Right forelimb (tissue), 1 donor: ENCODE measurements around the gene LMBRD2.
"Not testable (repeated sequence)": the region's sequence is repeated elsewhere in the genome, so short reads cannot be mapped to it uniquely, and the experiment has no call there.

ENCODE experiments used
- DNase-seq: peaks from one replicate; pipeline ENCODE4 v3.0.0-alpha.2; 2018

Gene LMBRD2

DNA sequence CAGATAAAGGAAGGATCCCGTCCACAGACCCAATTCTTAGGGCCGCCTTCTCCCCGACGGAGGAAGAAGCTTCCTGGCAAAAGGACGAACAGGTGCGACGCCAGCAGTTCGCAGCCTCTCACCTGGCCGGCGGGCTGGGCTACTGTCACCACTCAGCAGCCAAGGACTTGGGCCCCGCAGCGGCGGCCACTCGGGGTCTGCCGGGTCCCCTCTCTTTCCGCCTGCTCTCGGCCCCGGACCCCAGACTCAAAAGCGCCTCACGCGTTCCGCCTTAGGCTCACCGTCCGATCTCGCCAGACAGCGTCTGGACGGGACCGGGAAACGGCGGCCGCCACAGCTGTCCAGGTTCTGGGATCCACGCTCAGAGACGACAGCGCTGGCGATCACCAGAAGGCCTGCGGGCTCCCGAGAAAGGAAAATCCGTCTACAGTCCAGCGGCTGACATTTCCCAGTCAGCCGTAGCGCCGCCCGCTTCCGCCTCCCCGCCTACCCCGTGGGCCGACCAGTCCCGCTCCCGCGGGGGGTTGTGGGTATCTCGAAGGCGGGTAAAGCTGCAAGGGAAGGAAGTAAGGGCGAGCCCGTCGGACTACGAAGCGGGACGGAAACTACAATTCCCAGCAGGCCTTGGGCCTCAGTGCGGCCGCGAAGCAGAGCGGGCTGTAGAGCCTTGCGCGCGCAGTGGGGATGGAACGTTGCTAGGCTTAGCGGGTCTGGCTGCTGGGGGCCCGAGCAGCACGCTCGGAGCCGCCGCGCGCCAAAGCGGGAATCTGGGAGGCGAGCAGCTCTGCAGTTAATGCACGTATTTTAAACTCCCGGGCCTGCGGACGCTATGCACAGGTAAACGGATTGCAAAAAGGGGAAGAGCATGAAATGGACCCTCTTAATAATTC, at the start of gene LMBRD2, which contains the start of gene SKP2:
TSS of gene LMBRD2 (minus strand) at position 454 of the 890 bp plus-strand sequence. CDS start 8,538 bp downstream, outside the sequence.
TSS of gene SKP2 (plus strand) at position 678 of the 890 bp plus-strand sequence. CDS start at position 830, 152 bp downstream.
- peak; percentile 97 for DNase-seq

DNA sequence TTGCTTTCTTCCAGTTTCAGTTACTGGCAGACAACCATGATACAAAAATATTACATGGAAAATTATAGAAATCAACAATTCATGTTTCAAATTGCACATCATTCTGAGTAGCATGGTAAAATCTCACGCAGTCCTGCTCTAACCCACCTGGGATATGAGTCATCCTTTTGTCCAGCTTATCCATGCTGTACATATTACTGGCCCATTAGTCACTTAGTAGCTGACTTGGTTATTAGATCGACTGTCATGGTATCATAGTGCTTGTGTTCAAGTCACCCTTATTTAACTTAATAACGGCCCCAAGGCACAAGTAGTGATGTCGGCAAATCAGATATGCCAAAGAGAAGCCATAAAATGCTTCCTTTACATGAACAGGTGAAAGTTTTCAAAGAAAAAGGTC, 48.8 kb upstream of the LMBRD2 start:
- DNase-seq: no peak

DNA sequence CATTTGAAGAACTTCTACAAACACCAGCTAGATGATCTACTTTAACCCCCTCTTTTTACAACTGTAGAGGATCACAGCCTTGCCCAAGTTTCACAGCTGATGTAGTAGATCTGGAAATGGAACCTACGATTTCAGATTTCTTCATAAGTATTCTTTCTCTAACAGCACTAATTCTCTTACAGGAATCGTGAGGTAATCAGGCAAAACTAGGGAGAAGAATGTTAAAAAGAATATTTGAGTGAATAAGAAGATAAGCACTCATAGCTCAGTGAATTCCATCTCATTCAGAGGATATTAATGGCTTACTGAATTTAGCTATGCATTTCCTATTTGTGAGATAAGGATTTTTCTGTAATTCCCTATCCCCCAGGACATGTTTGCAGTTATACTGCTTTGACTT, 47.9 kb upstream of the LMBRD2 start:
- no peak for DNase-seq

- not testable (repeated sequence) for DNase-seq
Observed at GRCh38 chr5:36198783-36199182, 47.1 kb upstream of the LMBRD2 start.

- DNase-seq: no peak
Observed at GRCh38 chr5:36198281-36198680, 46.6 kb upstream of the LMBRD2 start.

DNA sequence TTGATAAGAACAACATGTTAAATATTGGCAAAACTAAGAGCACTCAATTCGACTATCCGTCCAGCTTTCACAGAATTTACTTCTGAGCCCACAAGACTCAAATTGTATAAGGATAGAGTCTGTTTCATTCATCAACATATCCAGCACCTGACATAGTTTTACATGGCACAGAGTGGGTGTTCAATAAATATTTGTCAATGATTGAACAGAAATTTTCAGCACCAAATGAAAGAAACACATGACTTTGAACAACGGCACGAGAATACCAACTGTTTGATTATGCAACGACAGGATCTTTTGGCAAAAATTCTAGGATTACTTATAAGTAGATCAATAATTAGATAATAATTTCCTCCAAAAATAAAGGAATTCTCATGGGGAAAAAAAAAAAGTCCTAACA, 42.1 kb upstream of the LMBRD2 start:
- no peak for DNase-seq

GRCh38 chr5:36184408-36184807, 32.7 kb upstream of the LMBRD2 start:
- DNase-seq: not testable (repeated sequence)

DNA sequence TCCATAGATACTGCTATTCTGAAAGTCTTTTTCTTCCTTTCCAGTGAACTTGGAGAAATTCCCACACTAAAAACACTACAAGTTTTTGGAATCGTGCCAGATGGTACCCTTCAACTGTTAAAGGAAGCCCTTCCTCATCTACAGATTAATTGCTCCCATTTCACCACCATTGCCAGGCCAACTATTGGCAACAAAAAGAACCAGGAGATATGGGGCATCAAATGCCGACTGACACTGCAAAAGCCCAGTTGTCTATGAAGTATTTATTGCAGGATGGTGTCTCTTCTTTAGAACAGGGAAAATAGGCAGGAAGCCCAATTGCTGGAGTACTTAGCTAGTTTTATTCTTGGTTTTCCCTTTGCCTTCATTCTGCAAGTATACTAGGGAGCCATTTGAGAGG, 30.1 kb upstream of the LMBRD2 start:
- DNase-seq: no peak

- DNase-seq: no peak
Observed at GRCh38 chr5:36180556-36181350, 29.1 kb upstream of the LMBRD2 start.

- DNase-seq: no peak
Observed at GRCh38 chr5:36179950-36180349, 28.3 kb upstream of the LMBRD2 start.

DNA sequence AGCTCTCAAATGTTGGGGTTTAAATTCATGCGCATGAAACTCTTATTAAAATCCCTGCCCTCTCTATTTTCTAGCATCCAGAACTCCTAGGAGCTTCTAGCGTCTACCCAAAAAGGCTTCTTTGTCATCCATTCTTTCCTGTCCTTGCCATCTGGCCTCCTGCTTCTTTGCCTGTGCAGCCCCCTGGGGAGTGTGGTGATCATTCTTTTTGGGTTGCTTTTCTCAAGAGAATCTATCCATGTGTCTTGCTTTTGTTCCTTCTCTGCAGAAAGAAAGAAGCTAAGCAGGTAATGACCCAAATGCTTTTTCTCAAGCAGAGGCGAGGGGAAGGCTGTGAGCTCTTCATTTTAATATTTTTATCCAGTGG, 26.8 kb upstream of the LMBRD2 start:
- no peak for DNase-seq

GRCh38 chr5:36177715-36178523, 26.2 kb upstream of the LMBRD2 start:
- DNase-seq: no peak

DNA sequence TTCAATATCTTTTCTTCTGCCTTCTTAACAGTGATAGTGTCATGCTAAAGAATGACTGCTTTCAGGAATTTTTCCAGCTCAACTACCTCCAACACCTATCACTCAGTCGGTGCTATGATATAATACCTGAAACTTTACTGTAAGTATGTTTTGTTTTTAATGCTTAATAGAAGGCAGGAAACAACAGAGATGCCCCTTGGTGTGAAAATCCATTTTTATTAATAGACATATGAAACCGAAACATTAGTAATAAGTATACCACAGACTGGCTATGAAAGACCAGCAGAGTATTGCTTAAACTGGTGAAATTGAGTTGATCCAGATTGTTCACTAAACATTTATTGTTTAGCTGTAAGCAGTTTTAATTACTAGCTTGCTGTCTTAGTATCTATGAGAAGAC, 25.5 kb upstream of the LMBRD2 start:
- no peak for DNase-seq

GRCh38 chr5:36175043-36175442, 23.4 kb upstream of the LMBRD2 start:
- no peak for DNase-seq

GRCh38 chr5:36174119-36174518, 22.4 kb upstream of the LMBRD2 start:
- no peak for DNase-seq

DNA sequence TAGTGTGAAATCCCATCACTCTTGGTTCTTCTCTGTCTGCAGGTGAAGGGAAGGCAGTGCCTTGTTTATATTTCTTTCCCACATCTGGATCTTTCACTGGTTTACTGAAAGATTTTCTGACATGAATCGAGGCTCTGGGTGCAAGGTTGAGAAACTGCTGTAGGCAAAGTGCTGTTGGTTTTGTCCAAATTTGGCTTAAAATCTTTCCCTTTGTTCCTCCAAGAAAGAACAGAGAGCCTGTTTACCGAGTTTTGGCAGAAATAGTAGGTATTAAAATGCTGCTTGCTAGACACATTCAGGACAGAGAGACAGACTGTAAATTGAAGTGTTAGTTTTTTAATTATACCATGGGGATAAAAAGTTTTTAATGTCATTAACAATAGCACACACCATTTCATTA, 21.7 kb upstream of the LMBRD2 start:
- no peak for DNase-seq

- no peak for DNase-seq
Observed at GRCh38 chr5:36172599-36172998, 20.9 kb upstream of the LMBRD2 start.

GRCh38 chr5:36170832-36171424, 19.2 kb upstream of the LMBRD2 start:
- DNase-seq: no peak

DNA sequence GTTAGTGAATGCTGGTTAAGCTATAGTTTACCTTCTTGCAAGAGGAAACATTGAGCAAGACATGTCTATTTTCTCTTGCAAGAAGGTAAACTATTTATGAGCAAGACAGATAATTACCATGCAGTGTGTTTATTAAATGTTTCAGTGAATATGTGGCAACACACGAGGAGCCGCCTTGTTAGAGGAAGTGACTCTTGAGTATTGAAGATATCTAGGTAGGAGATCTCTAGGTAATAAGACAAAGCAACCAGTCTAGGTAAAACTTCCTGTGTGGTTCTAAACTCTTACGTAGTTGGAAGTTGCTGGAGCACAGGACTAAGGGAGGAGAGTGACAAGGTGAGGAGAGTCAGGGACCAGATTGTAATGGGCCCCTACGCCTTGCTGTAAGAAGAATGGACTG, 17.1 kb upstream of the LMBRD2 start:
- DNase-seq: no peak

- DNase-seq: no peak
Observed at GRCh38 chr5:36164461-36164860, 12.8 kb upstream of the LMBRD2 start.

GRCh38 chr5:36162810-36163486, 11.3 kb upstream of the LMBRD2 start:
- no peak for DNase-seq

DNA sequence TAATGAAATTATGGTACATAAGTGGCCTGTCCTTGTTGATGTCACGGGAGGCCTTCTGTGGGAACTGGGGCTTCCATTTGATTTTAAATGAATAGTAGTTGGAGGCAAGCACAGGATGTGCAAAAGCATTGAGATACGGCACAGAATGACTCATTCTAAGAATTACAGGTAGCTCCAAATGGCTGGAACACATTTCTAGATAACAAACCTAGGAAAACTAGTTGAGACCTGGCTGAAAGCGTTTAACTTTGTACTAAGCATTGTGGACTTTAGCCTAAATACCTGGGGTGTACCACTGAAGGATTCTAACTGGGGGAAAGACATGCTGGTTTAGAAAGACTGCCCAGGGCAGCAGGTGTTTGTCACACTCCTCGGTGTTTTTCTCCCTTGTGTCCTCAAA, 9.7 kb upstream of the LMBRD2 start:
- no peak for DNase-seq
